ENCODE data around the gene ORC1.

The ORC1 gene

GRCh38 chr1:52404116-52404974, at the start of gene ORC1, which contains the start of gene PRPF38A:
ORC1 (minus strand) TSS chr1:52404423; CDS start chr1:52402223, 2,200 bp downstream.
PRPF38A (plus strand) TSS chr1:52404602; CDS start chr1:52404750, 148 bp downstream.
- in situ Hi-C loops (cut with MboI; ENCODE audit: low sequenced_read_pairs): no loop called here

- in situ Hi-C loops (cut with MboI; ENCODE audit: low sequenced_read_pairs): no loop called here
Measured at GRCh38 chr1:52444463-52444862, 40.2 kb upstream of the ORC1 start.

DNA sequence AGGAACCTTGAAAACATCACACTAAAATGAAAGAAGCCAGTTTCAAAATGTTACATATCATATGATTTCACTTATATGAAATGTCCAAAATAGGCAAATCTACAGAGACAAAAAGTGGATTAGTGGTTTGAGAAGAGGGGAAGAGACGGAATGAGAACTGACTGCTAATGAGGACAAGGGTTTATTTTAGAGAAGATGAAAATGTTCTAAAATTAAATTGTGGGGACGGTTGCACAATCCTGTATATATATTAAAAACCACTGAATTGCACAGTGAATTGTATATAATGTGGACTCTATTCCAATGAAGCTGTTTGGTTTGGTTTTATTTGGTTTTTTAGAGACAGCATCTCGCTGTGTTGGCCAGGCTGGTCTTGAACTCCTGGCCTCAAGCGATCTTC, 35.8 kb upstream of the ORC1 start:
- in situ Hi-C loops (cut with MboI; ENCODE audit: low sequenced_read_pairs): no loop called here

- in situ Hi-C loops (cut with MboI; ENCODE audit: low sequenced_read_pairs): no loop called here
Measured at GRCh38 chr1:52436817-52437216, 32.6 kb upstream of the ORC1 start.

DNA sequence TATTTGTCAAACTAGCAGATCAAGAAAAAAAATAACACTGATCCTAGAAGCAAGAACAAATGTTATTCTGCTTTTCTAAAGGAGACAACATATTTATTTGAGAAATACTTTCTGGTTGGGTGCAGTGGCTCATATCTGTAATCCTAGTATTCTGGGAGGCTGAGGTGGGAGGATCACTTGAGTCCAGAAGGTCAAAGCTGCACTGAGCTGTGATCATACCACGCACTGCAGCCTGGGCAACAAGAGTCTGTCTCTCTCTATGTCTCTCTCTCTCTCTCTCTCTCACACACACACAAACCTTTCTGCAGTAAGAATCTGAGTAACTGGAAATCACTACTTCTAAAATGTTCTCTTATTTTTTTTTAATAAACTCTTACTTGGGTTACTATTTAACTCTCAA, 31.4 kb upstream of the ORC1 start:
- in situ Hi-C loops (cut with MboI; ENCODE audit: low sequenced_read_pairs): no loop called here

DNA sequence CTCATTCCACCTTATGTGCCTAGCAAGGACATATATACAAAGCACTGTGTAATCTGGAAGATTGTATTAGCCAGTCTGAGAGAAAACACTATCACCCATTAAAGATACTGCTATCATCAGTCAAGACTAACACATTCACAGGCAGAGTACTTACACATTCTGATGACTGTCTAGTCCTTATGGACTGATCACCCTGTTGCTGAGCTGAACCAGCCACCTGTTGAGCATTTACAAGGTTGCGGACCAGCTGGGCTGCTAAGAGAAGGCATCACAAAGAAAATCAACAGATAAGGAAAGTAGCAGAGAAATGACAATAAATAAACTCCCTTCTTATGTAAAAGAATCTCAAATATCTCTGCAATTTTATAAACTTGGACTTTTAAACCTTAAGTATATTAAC, 31.0 kb upstream of the ORC1 start:
- in situ Hi-C loops (cut with MboI; ENCODE audit: low sequenced_read_pairs): no loop called here

- in situ Hi-C loops (cut with MboI; ENCODE audit: low sequenced_read_pairs): no loop called here
Measured at GRCh38 chr1:52432807-52433206, 28.6 kb upstream of the ORC1 start.

GRCh38 chr1:52427152-52427551, 22.9 kb upstream of the ORC1 start:
- in situ Hi-C loops (cut with MboI; ENCODE audit: low sequenced_read_pairs): no loop called here

- in situ Hi-C loops (cut with MboI; ENCODE audit: low sequenced_read_pairs): no loop called here
Measured at GRCh38 chr1:52426371-52426770, 22.1 kb upstream of the ORC1 start.

DNA sequence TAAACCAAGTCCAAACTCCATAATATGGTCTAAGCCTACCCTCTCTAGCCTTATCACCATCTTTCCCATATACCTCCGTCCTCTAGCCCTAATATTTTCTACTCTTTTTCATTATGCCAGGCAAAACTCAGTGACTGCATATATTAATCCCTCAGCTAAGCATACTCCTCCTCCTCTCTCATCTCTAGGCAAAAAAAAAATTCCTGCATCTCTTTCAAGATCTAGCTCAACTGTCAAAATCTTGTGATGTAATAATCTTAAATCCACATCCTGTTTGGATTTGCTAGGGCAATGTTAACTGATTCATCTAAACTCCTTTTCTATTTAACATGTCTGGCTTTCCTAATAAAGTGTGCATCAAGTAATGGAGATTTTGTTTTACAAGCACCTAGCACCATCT, 20.6 kb upstream of the ORC1 start:
- in situ Hi-C loops (cut with MboI; ENCODE audit: low sequenced_read_pairs): no loop called here

DNA sequence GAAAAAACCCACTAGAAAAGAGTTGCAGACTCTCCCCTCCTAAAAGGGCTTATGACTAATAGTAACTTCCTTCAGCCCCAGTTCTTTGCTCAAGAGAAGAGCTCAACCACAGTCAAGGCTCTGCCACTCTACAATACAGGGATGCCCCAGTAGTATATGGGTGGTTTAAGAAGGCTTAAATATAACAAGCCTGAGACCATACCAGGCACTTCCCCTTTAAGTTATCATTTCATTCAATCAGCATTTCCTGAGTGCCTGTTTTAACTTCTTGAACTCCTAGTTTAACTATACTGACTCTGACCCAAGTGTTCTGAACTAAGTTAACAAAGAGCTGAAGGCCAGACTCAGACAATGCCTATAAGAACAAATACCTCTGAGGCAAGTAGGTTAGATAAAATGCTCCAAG, 20.0 kb upstream of the ORC1 start:
- in situ Hi-C loops (cut with MboI; ENCODE audit: low sequenced_read_pairs): no loop called here

DNA sequence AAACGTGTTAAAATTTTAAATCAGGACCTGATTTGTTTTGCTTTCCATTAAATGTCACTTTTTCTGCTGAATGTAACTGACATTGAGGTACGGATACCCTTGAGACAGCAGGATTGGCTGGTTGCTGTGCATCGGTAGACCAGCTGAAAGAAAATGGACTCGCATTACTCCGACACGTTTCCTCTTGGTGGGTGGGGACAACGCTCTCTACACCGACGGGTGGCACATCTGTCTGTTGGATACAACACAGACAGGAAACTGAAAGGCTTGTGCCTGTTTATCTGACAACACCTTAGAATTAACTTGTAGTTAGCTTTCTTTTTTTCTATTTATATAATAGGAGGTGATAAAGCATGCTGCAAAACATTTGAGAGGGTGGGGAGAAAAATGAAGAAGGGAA, 19.5 kb upstream of the ORC1 start:
- in situ Hi-C loops (cut with MboI; ENCODE audit: low sequenced_read_pairs): no loop called here

GRCh38 chr1:52423055-52423454, 18.8 kb upstream of the ORC1 start:
- in situ Hi-C loops (cut with MboI; ENCODE audit: low sequenced_read_pairs): no loop called here

DNA sequence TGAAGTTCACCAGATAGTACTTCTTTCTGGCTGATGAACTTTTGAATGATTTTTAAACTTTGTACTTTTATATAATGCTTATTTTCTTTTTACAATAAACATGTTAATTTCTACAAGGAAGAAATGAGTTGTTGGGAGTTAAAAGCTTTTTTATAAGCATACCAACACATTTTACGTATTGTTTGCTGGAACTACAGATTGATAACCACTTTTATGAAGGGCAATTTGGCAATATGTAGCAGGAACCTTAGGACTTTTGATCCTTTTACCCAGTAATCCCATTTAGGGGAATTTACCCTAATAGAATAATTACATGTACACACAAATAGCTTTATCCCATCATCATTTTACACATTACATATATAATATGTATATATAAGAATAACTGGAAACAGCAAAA, 16.5 kb upstream of the ORC1 start:
- in situ Hi-C loops (cut with MboI; ENCODE audit: low sequenced_read_pairs): no loop called here

GRCh38 chr1:52416811-52417210, 12.6 kb upstream of the ORC1 start:
- in situ Hi-C loops (cut with MboI; ENCODE audit: low sequenced_read_pairs): no loop called here

DNA sequence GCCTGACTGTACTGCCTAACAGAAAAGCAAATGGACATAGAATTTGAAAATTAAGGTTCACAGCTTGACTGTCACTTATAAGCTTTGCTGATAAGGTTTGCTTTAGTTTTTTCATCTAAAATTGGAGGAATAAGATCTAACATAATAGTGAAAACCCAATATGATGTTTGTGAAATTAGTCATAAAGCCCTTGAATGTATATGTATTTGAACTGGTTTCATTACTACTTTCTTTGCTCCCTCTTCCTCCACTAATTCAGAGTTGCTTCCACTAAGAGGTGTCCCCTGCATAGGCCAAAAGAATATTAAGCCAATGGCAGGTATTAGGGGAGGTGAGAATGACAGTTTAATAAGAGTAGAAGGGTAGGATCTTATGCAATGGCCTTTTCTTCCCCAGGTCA, 10.7 kb upstream of the ORC1 start:
- in situ Hi-C loops (cut with MboI; ENCODE audit: low sequenced_read_pairs): no loop called here

DNA sequence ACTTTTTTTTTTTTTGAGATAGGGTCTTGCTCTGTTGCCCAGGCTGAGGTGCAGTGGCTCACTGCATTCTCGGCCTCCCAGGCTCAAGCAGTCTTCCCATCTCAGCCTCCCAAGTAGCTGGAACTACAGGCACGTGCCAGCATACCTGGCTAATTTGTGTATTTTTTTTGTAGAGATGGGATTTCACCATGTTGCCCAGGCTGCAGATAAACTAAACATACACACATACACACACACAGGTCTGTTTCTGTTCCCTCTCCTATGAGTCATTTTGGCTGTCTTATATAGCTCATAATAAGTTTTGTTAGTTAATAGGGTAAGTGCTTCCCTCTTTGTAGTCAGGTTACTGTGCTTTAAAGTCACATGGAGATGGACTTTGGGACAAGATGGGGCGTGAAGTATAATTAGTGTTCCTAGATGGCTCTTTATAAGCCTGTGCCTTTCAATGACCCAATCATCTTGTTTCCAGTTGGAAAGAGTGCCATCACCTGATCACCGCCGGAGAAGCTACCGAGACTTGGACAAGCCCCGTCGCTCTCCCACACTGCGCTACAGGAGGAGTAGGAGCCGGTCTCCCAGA, 9.3 kb upstream of the ORC1 start:
- in situ Hi-C loops (cut with MboI; ENCODE audit: low sequenced_read_pairs): no loop called here

GRCh38 chr1:52404975-52405338, 734 bp upstream of the ORC1 start:
- in situ Hi-C loops (cut with MboI; ENCODE audit: low sequenced_read_pairs): no loop called here

DNA sequence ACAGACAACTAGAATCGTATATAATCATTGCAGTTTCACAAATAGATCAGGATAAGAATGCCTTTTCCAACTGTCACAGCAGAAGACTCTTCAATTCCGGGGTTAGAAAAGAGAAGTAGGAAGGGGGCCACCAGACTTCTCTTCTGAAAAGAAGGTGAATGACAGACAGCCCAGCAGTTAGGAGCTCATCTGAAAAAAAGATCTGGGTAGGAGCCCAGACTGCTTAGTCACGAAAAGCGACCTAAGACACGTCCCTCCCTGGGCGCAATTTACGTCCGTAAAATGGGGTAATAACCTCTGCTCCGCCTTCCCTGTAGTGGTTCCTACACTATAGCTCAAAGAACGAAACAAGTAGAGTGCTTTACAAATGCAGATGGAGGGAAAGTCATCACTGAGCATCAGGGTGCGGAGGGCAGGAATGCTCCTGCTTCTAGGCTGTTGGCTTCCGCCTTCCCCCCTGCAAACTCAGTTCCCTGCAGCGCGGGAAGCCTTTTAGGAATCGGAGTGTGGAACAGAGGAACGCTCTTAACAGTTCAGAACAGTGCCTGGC, 582 bp downstream of the ORC1 start:
- in situ Hi-C loops (cut with MboI; ENCODE audit: low sequenced_read_pairs): no loop called here

DNA sequence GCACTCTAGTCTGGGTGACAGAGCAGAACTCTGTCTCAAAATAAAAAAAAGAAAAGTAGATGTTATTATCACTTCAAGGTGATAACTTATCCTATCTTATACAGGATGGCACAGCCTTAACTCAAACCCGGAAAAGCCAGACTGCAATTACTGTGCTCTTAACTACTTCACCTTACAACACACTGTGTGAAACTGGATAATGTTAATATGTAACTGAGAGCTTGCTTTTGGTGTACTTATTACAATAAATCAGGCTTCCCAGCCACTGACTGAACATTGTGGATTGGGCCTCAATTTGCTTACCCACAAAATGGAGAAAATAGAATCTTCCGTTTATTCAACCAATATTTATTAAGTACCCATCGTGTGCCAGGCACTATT, 1.4 kb downstream of the ORC1 start:
- in situ Hi-C loops (cut with MboI; ENCODE audit: low sequenced_read_pairs): no loop called here

- in situ Hi-C loops (cut with MboI; ENCODE audit: low sequenced_read_pairs): no loop called here
Measured at GRCh38 chr1:52400131-52400530, 4.1 kb downstream of the ORC1 start.

- in situ Hi-C loops (cut with MboI; ENCODE audit: low sequenced_read_pairs): no loop called here
Measured at GRCh38 chr1:52399629-52400028, 4.6 kb downstream of the ORC1 start.
